Left lung (tissue), 10 donors: ENCODE measurements around the gene PRKCE. TPM values are rescaled to one million over a fixed set of nuclear protein-coding genes. Genes with fewer than 3 reads are reported as not detected.
A peak's percentile ranks its signal among the peaks of the same experiment; 100 is the strongest.

ENCODE experiments used
- ATAC-seq: fragments of 200-7000 bp; cut with Tn5 transposase; one replicate; pipeline ENCODE4 v1.9.1; 2020; ENCODE audit warnings: moderate library complexity
- DNase-seq, 4 donors: peaks; one replicate each; pipeline ENCODE4 v3.0.0-alpha.2; 2013 to 2020
- H3K27ac ChIP-seq, 2 donors: fragments of 200-600 bp; sonication (generic) in 1 of 2; one replicate each; pipeline versions ENCODE4 v1.5.0 to v1.8.0; 2020 to 2021
- H3K27me3 ChIP-seq, 2 donors: fragments of 200-600 bp; sonication (generic) in 1 of 2; one replicate each; pipeline versions ENCODE4 v1.5.0 to v1.8.0; 2020 to 2021
- H3K36me3 ChIP-seq, 2 donors: fragments of 200-600 bp; sonication (generic) in 1 of 2; one replicate each; pipeline versions ENCODE4 v1.5.0 to v1.8.0; 2020 to 2021
- H3K4me1 ChIP-seq, 2 donors: fragments of 200-600 bp; one replicate each; pipeline ENCODE4 v1.8.0; 2021
- H3K4me3 ChIP-seq, 2 donors: fragments of 200-600 bp; sonication (generic) in 1 of 2; one replicate each; pipeline versions ENCODE4 v1.5.0 to v1.8.0; 2020 to 2021; ENCODE audit warnings: mild to moderate bottlenecking in 1 of 2
- H3K9me3 ChIP-seq, 2 donors: fragments of 200-600 bp; sonication (generic) in 1 of 2; one replicate each; pipeline versions ENCODE4 v1.5.0 to v1.8.0; 2020 to 2021
- CTCF ChIP-seq, 2 donors: fragments of 200-600 bp; sonication (generic) in 1 of 2; IDR thresholded peaks; one replicate each; pipeline versions ENCODE4 v1.5.0 to v1.8.0; 2021; ENCODE audit warnings: antibody characterized with exemption in 2 of 2
- intact Hi-C, 2 donors: fragments of 100-400 bp; cut with DNase I; formaldehyde crosslinking; loops; one replicate each; pipeline versions ENCODE4 v1.11.2 to v1.14.2; 2022
- polyA plus RNA-seq, 6 donors: library from polyadenylated mRNA; unstranded; fragments of 120-200 nt; gene quantifications; one replicate each; pipeline ENCODE4 v1.2.1, GENCODE V29; 2013; ENCODE audit not compliant: insufficient read length in 6 of 6
- total RNA-seq, 2 donors: library from RNA; stranded (reverse); fragmentation: NEBNext Ultra II Directional; extraction: Animal tissue kit (Norgen Biotek cat#: 25700); gene quantifications; one replicate each; pipeline ENCODE4 v1.2.1, GENCODE V29; 2021
- donor health status: DM: no; HTN: yes; CAD: no.
- donor health status: DM: no; HTN: no; CAD: no.

PRKCE gene
- total and polyA plus RNA-seq, 8 donors, result 12.0 to 56.9 (median 14.7) TPM

- no peak for TF ChIP-seq CTCF (IDR thresholded peaks at IDR 0.05)
- Histone ChIP-seq H3K27ac (peak overlapping the region in 1 of 2 donors; percentile 49), H3K27me3 (no peaks in the 10 kb centered on the region), H3K9me3 (no peaks in the 10 kb centered on the region), H3K36me3 (no peaks in the 10 kb centered on the region), H3K4me3 (no peak overlapping the region), H3K4me1 (peaks cover 14 to 72% of the 10 kb centered on the region in 2 donors)
- no peak for ATAC-seq
- peak in 1 of 4 donors; percentile 63 for DNase-seq
- intact Hi-C loops, result no loop called here
Measured at GRCh38 chr2:45896311-45896710, 244.8 kb downstream of the PRKCE start.

GRCh38 chr2:45897842-45898241 lies 246.4 kb downstream of the PRKCE start:
- intact Hi-C loops, result no loop called here
- ATAC-seq, result peak; percentile 8
- peaks cover 9 to 72% of the 10 kb centered on the region in 2 donors for H3K4me1 ChIP-seq

GRCh38 chr2:45898819-45899218 lies 247.3 kb downstream of the PRKCE start:
- no peak for DNase-seq

More at GRCh38 chr2:45897842-45898241, 246.4 kb downstream of the PRKCE start:
- H3K27me3 ChIP-seq, result no peaks in the 10 kb centered on the region
- no peak for TF ChIP-seq CTCF (IDR thresholded peaks at IDR 0.05)
- no peak for DNase-seq
- H3K9me3 ChIP-seq, result no peaks in the 10 kb centered on the region
- H3K27ac ChIP-seq, result peak overlapping the region in 1 of 2 donors; percentile 42
- no peak overlapping the region for H3K4me3 ChIP-seq
- no peaks in the 10 kb centered on the region for H3K36me3 ChIP-seq

GRCh38 chr2:45899926-45900325 lies 248.5 kb downstream of the PRKCE start:
- Histone ChIP-seq H3K27me3 (no peaks in the 10 kb centered on the region), H3K4me1 (peaks cover 9 to 51% of the 10 kb centered on the region in 2 donors), H3K4me3 (no peak overlapping the region), H3K27ac (no peak overlapping the region), H3K9me3 (no peaks in the 10 kb centered on the region), H3K36me3 (no peaks in the 10 kb centered on the region)
- intact Hi-C loops, result no loop called here
- DNase-seq (no peak), ATAC-seq (no peak)
- TF ChIP-seq CTCF (IDR thresholded peaks at IDR 0.05), result no peak

More at GRCh38 chr2:45898819-45899218, 247.3 kb downstream of the PRKCE start:
- H3K9me3 ChIP-seq, result no peaks in the 10 kb centered on the region
- peak overlapping the region in 1 of 2 donors; percentile 42 for H3K27ac ChIP-seq
- ATAC-seq, result no peak
- intact Hi-C loops, result no loop called here
- TF ChIP-seq CTCF (IDR thresholded peaks at IDR 0.05), result no peak
- peaks cover 9 to 62% of the 10 kb centered on the region in 2 donors for H3K4me1 ChIP-seq
- H3K4me3 ChIP-seq, result no peak overlapping the region
- no peaks in the 10 kb centered on the region for H3K36me3 ChIP-seq
- no peaks in the 10 kb centered on the region for H3K27me3 ChIP-seq

GRCh38 chr2:45901468-45902032 lies 250.1 kb downstream of the PRKCE start:
- Histone ChIP-seq H3K4me3 (no peak overlapping the region), H3K36me3 (no peaks in the 10 kb centered on the region), H3K27ac (peak overlapping the region in 1 of 2 donors; percentile 29), H3K9me3 (no peaks in the 10 kb centered on the region), H3K4me1 (peaks cover 7 to 35% of the 10 kb centered on the region in 2 donors), H3K27me3 (no peaks in the 10 kb centered on the region)
- DNase-seq (no peak), ATAC-seq (peak; percentile 58)
- intact Hi-C loops, result no loop called here
- TF ChIP-seq CTCF (IDR thresholded peaks at IDR 0.05), result no peak
